Breast epithelium (tissue), 3 donors: ENCODE measurements around the gene NLGN2.

ENCODE experiments used
- CTCF ChIP-seq, 3 donors: fragments of 450-650 bp; IDR thresholded peaks; one replicate each; pipeline ENCODE4 v1.5.1; 2016 to 2017; ENCODE audit warnings: antibody characterized with exemption in 3 of 3, mild to moderate bottlenecking in 3 of 3, moderate library complexity in 3 of 3
- POLR2A ChIP-seq: fragments of 450-650 bp; IDR thresholded peaks from one replicate; pipeline ENCODE4 v1.6.1; 2016; ENCODE audit warnings: antibody characterized with exemption, mild to moderate bottlenecking, moderate library complexity
- POLR2AphosphoS5 ChIP-seq, 3 donors: sonication (generic); formaldehyde crosslinking; IDR thresholded peaks; one replicate each; pipeline ENCODE4 v1.6.1; 2017; ENCODE audit warnings: antibody characterized with exemption in 3 of 3

DNA sequence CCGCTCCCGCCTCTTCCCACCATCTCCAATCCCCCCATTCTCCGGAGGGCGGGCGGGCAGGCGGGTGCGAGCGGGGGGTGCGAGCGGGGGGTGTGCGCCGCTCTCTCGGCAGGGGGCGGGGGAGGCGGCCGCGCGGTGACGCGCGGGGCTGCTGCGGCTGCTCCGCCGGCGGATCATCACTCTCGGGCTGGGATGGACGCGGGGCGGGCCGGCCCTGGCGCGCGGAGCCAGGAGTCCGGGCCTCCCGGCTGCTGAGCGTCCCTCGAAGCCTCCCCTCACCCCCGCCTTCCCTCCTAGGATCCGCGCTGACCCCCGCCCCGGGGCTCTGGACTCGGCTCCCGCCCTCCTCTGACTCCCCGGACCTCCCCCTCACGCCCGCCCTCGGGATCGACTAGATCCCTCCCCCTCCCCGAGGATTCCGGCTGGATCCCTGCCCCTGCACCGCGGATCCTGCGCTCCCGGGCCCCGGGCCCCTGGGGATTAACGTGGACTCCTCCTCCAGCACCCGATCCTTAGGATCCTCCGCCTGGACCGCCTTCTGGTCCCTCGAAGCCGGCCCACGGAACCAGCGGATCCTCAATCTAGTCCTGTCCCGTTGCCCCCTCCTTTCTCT, 2.8 kb upstream of the NLGN2 start:
- TF ChIP-seq POLR2AphosphoS5 (IDR thresholded peaks at IDR 0.05) (no peak), POLR2A (no peak), CTCF (IDR thresholded peaks at IDR 0.05) (no peak)
